ENCODE data around the gene AVPR1B. TPM values are rescaled to one million over a fixed set of nuclear protein-coding genes. Genes with fewer than 3 reads are reported as not detected.

AVPR1B gene
- total RNA-seq, 4 donors from 2014 or later = not detected

DNA sequence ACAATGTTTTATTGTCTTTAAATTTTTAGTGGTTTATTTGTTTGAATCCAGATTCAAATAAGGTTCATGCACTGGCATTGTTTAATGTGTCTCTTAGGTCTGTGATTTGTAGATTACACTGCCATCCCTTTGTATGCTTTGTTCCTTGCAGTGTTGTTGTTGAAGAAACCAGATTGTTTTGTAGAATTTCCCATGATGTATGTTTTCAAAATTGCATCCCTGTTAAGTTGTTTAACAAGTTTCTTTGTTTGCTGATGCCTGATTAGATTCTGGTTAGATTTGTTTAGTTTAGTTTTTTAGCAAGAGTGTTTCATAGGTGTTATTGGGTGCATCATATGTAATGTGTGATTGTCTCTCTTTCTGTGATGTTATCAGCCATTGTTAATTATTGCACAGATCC lies 5.5 kb upstream of the AVPR1B start:
- ATAC-seq (ENCODE audit: low FRiP score) = no peak
- TF ChIP-seq, protein P1, sequence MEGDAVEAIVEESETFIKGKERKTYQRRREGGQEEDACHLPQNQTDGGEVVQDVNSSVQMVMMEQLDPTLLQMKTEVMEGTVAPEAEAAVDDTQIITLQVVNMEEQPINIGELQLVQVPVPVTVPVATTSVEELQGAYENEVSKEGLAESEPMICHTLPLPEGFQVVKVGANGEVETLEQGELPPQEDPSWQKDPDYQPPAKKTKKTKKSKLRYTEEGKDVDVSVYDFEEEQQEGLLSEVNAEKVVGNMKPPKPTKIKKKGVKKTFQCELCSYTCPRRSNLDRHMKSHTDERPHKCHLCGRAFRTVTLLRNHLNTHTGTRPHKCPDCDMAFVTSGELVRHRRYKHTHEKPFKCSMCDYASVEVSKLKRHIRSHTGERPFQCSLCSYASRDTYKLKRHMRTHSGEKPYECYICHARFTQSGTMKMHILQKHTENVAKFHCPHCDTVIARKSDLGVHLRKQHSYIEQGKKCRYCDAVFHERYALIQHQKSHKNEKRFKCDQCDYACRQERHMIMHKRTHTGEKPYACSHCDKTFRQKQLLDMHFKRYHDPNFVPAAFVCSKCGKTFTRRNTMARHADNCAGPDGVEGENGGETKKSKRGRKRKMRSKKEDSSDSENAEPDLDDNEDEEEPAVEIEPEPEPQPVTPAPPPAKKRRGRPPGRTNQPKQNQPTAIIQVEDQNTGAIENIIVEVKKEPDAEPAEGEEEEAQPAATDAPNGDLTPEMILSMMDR (IDR thresholded peaks at IDR 0.05) = no peak
- DNase-seq (ENCODE audit: low spot score) = no peak

DNA sequence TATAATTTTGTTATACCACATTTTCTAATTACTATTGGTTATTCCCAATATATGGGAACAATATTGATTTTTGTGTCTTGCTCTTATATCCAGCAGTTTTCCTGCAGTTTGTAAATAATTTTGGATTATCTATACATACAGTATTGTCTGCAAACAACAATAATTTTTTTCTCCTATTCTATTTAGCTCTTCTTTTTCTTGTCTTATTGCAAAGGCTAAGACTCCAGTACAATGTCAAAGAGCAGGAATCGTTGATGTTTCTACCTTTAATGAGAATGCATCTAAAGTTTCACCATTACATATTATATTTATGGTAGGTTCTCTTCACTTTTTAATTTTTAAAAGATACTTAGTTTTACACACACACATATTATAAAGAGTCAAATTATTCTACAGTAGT lies 4.1 kb upstream of the AVPR1B start:
- TF ChIP-seq, protein P1 (IDR thresholded peaks at IDR 0.05) = no peak
- no peak for ATAC-seq (ENCODE audit: low FRiP score)

DNA sequence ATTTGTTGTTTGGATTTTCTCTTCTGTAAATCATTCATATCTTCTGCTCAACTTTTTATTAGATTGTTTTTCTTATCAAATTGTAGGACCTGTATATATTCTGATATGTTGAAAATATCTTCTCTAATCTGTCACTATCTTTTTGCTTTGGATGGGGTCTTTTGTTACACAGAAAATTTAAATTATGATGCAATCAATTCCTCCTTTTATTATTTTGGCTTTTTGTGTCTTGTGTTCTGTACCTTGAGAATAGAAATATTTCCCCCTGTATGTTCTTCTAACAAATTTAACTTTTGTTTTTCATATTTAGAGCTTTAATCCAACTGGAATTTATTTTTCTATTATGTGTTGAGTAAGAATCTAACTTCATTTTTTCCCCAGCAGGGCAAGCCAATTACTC lies 3.2 kb upstream of the AVPR1B start:
- TF ChIP-seq, protein P1 (IDR thresholded peaks at IDR 0.05) = no peak
- no peak for DNase-seq (ENCODE audit: low spot score)
- no peak for ATAC-seq (ENCODE audit: low FRiP score)

More for the DNA sequence above, 4.1 kb upstream of the AVPR1B start:
- no peak for DNase-seq (ENCODE audit: low spot score)

DNA sequence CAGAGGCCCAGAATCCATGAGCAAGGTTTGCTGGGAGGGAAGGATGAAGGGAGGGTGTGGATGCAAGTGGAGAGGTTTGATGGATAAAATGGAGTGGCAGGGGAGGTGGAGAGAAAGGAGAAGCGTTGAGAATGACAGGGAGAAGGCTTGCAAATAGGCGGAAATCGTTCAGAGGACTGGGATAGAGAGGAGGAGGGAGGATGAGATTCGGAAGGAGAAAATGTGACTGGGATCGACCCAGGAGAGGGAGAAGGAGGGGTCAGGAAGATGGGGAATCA lies 376 bp downstream of the AVPR1B start:
- no peak for DNase-seq (ENCODE audit: low spot score)
- TF ChIP-seq, protein P1 (IDR thresholded peaks at IDR 0.05) = no peak
- no peak for ATAC-seq (ENCODE audit: low FRiP score)

DNA sequence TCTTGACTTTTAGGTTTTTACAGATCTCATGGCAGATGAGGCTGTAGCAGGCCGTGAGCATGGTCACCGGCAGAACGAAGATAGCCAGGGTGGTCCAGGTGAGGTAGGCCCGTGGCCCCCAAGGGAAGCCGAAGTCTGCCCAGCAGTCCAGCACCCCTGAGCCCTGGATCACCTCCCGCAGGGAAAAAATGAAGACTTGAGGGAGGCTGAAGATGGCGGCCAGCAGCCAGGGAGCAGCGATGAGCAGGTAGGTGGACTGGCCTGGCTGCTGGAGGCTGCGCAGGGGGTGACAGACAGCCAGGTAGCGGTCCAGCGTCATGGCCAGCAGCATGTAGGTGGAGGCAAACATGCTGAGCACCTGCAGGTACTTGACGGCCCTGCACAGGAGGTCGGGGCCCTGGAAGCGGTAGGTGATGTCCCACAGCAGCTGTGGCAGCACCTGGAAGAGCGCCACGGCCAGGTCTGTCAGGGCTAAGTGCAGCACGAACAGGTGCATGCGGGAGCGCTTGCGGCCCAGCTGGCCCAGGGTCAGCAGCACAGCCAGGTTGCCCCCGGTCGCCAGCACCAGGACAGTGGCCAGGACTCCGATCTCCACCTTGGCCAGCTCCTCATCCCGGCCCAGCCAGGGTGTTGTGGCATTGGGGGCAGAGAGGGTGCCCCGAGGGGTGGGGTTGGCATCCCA lies 856 bp downstream of the AVPR1B start:
- no peak for ATAC-seq (ENCODE audit: low FRiP score)
- TF ChIP-seq, protein P1 (IDR thresholded peaks at IDR 0.05) = no peak
- DNase-seq (ENCODE audit: low spot score) = no peak

DNA sequence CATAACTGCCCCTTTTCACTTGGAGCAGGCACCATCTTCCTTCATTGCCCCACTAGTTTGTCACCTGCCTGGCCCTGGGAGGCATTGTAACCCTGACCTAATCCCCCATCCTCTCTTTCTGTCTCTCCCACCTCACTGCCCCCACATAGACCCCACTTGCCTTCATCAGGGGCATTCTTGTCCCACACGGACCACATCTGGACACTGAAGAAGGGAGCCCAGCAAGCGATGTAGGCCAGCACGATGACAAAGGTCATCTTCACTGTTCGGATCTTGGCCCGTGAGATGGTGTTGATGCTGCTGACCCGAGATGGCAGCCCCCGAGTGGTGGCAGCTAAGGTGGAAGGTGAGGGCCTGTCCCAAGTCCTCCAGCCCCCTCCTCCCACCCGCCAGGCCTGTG lies 1.4 kb downstream of the AVPR1B start:
- DNase-seq (ENCODE audit: low spot score) = no peak
- no peak for ATAC-seq (ENCODE audit: low FRiP score)
- TF ChIP-seq, protein P1 (IDR thresholded peaks at IDR 0.05) = no peak

All from omental fat pad (tissue), 4 donors.